Smooth muscle cell (in vitro differentiated cells): ENCODE results near the gene STAMBPL1. TPM values are rescaled to one million over a fixed set of nuclear protein-coding genes. Genes with fewer than 3 reads are reported as not detected.

Experiments
- DNase-seq: peaks from one replicate; lab custom pipeline; 2025; ENCODE audit not compliant: unreplicated experiment; lab: John Stamatoyannopoulos, UW
- H2AFZ ChIP-seq: fragments of 200-600 bp; sonication (generic); 2 replicates; pipeline ENCODE4 v1.6.0; 2016; ENCODE audit warnings: antibody characterized with exemption, low read depth, mild to moderate bottlenecking
- H3F3A ChIP-seq: fragments of 200-600 bp; sonication (generic); 2 replicates; pipeline ENCODE4 v1.6.0; 2017; ENCODE audit warnings: antibody characterized with exemption, low read depth
- H3K27ac ChIP-seq: fragments of 200-600 bp; sonication (generic); 2 replicates; pipeline ENCODE4 v1.5.1; 2016; ENCODE audit warnings: low read depth, mild to moderate bottlenecking
- H3K27me3 ChIP-seq: fragments of 200-600 bp; sonication (generic); 2 replicates; pipeline ENCODE4 v1.6.1; 2016; ENCODE audit warnings: low read depth, mild to moderate bottlenecking
- H3K36me3 ChIP-seq: fragments of 200-600 bp; sonication (generic); 2 replicates; pipeline ENCODE4 v1.5.1; 2016; ENCODE audit warnings: low read depth
- H3K4me1 ChIP-seq: fragments of 200-600 bp; sonication (generic); 2 replicates; pipeline ENCODE4 v1.5.1; 2016; ENCODE audit warnings: low read depth
- H3K4me2 ChIP-seq: fragments of 200-600 bp; sonication (generic); 2 replicates; pipeline ENCODE4 v1.6.0; 2016; ENCODE audit warnings: mild to moderate bottlenecking
- H3K4me3 ChIP-seq: fragments of 200-600 bp; sonication (generic); 2 replicates; pipeline ENCODE4 v1.5.1; 2016; ENCODE audit warnings: mild to moderate bottlenecking
- H3K79me2 ChIP-seq: fragments of 200-600 bp; sonication (generic); 2 replicates; pipeline ENCODE4 v1.6.0; 2016; ENCODE audit warnings: low read depth, mild to moderate bottlenecking
- H3K9ac ChIP-seq: fragments of 200-600 bp; sonication (generic); 2 replicates; pipeline ENCODE4 v1.6.0; 2016; ENCODE audit warnings: low read depth
- H3K9me3 ChIP-seq: fragments of 200-600 bp; sonication (generic); replicated peaks from 2 replicates; pipeline ENCODE4 v1.5.1; 2016; ENCODE audit warnings: low read depth
- H4K20me1 ChIP-seq: fragments of 200-600 bp; sonication (generic); 2 replicates; pipeline ENCODE4 v1.6.0; 2016; ENCODE audit warnings: low read depth
- CTCF ChIP-seq: fragments of 200-600 bp; sonication (generic); IDR thresholded peaks from 2 replicates; pipeline ENCODE4 v1.5.1; 2017; ENCODE audit warnings: borderline replicate concordance, mild to moderate bottlenecking, antibody characterized with exemption; ENCODE audit not compliant: insufficient read depth, poor library complexity, severe bottlenecking
- WGBS: methylation state at CpG from one replicate; pipeline ENCODE4 v1.1.7; 2016; ENCODE audit warnings: low lambda C conversion rate; 5-methylcytosine and 5-hydroxymethylcytosine counted together
- polyA plus RNA-seq: library from polyadenylated mRNA; unstranded; fragments of >200 nt; fragmentation: Nextera tagmentation; extraction: Ambion mirVana; gene quantifications from 2 replicates; pipeline ENCODE4 v1.2.1, GENCODE V29; 2016
- total RNA-seq: library from RNA; depleted of rRNA; stranded (reverse); fragments of >200 nt; gene quantifications from 2 replicates; pipeline ENCODE4 v1.2.3, GENCODE V29; 2014

STAMBPL1 gene
- total and polyA plus RNA-seq, 2 experiments from 2014 or later, result 0.49 to 1.2 TPM

- H3K36me3 ChIP-seq, result no peaks in the 10 kb centered on the region
- no peaks in the 10 kb centered on the region for H3K4me1 ChIP-seq
- H3K9ac ChIP-seq, result no peak overlapping the region
- no peaks in the 10 kb centered on the region for H3F3A ChIP-seq
- no peak overlapping the region for H3K4me3 ChIP-seq
- H2AFZ ChIP-seq, result no peak overlapping the region
- no peaks in the 10 kb centered on the region for H3K9me3 ChIP-seq
- no peak for TF ChIP-seq CTCF
- H3K79me2 ChIP-seq, result no peaks in the 10 kb centered on the region
- peaks cover 7% of the 10 kb centered on the region for H3K27me3 ChIP-seq
- H3K4me2 ChIP-seq, result no peak overlapping the region
- no peaks in the 10 kb centered on the region for H4K20me1 ChIP-seq
- no peak for DNase-seq
- no peak overlapping the region for H3K27ac ChIP-seq
These were observed 36.2 kb downstream of the STAMBPL1 start for GRCh38 chr10:88916231-88916630.

- Histone ChIP-seq H2AFZ (no peak overlapping the region), H3F3A (no peaks in the 10 kb centered on the region), H3K9me3 (no peaks in the 10 kb centered on the region), H3K4me2 (no peak overlapping the region), H3K36me3 (no peaks in the 10 kb centered on the region), H4K20me1 (no peaks in the 10 kb centered on the region), H3K79me2 (no peaks in the 10 kb centered on the region), H3K27ac (no peak overlapping the region), H3K4me1 (no peaks in the 10 kb centered on the region), H3K4me3 (no peak overlapping the region), H3K27me3 (peaks cover 7% of the 10 kb centered on the region), H3K9ac (no peak overlapping the region)
- no peak for DNase-seq
- no peak for TF ChIP-seq CTCF
- WGBS, result 85% methylated on average over 3 of the region's 3 CpGs
These were observed 36.9 kb downstream of the STAMBPL1 start for GRCh38 chr10:88916986-88917385.

GRCh38 chr10:88918191-88918905 is 38.3 kb downstream of the STAMBPL1 start:
- Histone ChIP-seq H4K20me1 (no peaks in the 10 kb centered on the region), H3K36me3 (no peaks in the 10 kb centered on the region), H2AFZ (no peak overlapping the region), H3K27me3 (peaks cover 7% of the 10 kb centered on the region), H3K27ac (no peak overlapping the region), H3K79me2 (no peaks in the 10 kb centered on the region), H3K4me3 (no peak overlapping the region), H3K4me1 (no peaks in the 10 kb centered on the region), H3K9me3 (no peaks in the 10 kb centered on the region), H3K4me2 (no peak overlapping the region), H3F3A (no peaks in the 10 kb centered on the region), H3K9ac (no peak overlapping the region)
- DNase-seq, result no peak
- no peak for TF ChIP-seq CTCF
- 95% methylated on average over 3 of the region's 3 CpGs for WGBS

DNA sequence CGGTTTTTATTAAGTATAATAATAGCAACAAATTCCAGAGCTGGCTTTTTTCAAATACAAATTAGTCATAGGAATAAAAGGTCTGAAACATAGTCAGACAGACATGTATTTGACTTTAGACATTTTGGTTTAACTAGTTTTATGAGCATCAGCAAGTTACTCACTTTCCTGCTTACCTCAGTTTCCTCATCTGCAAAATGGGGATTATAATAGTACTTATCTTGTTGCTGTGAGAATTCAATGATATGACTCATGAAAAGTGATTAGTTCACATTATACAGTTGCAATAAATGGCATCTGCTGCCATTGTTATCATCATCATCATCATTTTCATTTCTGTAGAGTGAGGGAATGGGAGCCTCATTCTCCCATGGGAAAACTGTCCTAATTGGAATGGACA is 39.0 kb downstream of the STAMBPL1 start:
- Histone ChIP-seq H3K4me1 (no peaks in the 10 kb centered on the region), H3K36me3 (no peaks in the 10 kb centered on the region), H3K9ac (no peak overlapping the region), H3K27ac (no peak overlapping the region), H3K9me3 (no peaks in the 10 kb centered on the region), H3K4me2 (no peak overlapping the region), H3F3A (no peaks in the 10 kb centered on the region), H3K79me2 (no peaks in the 10 kb centered on the region), H3K27me3 (peaks cover 7% of the 10 kb centered on the region), H3K4me3 (no peak overlapping the region), H4K20me1 (no peaks in the 10 kb centered on the region), H2AFZ (no peak overlapping the region)
- WGBS, result 85% methylated on average over 1 of the region's 1 CpG
- no peak for DNase-seq
- TF ChIP-seq CTCF, result no peak
